ENCODE results near the gene UTP25. TPM values are rescaled to one million over a fixed set of nuclear protein-coding genes. Genes with fewer than 3 reads are reported as not detected.
A peak's percentile ranks its signal among the peaks of the same experiment; 100 is the strongest.

UTP25 gene
- total RNA-seq, 3 donors from 2014 or later (not counting 1 experiment from before 2014, with no cell fraction given): 6.0 to 8.9 (median 8.3) TPM

DNA sequence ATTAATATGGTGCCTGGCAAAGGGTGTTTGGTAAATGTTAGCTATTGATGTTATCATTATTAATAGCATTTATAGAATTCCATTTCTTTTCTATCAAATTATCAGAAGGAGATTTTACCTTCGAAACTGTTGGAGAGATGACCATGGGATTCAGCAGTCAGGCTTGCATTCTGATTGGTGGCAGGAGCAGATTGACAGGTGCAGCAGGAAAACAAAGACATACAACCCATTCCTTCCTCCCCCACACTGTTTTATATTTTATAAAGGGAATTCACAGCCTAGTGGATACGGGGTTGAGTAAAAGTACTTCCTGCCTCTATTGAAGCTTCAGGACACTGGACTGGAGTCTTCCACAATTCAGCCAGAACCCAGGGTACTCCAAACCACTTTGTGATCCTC lies 55.2 kb downstream of the UTP25 start:
- H3K4me1 Mint-ChIP-seq: no peaks in the 10 kb centered on the region
- peaks cover 13 to 51% of the 10 kb centered on the region in 2 donors for H3K27me3 Mint-ChIP-seq (ENCODE audit: low read depth in 2 of 2)
- intact Hi-C loops (cut with micrococcal nuclease): no loop called here
- H3K4me3 Mint-ChIP-seq: no peak overlapping the region
- no peak for DNase-seq
- no peaks in the 10 kb centered on the region for H3K36me3 ChIP-seq (ENCODE audit: control insufficient read depth, insufficient read depth, low read length)
- H3K4me3 ChIP-seq (ENCODE audit: low read length): no peak overlapping the region
- WGBS (ENCODE audit: insufficient coverage): 43% methylated on average over 1 of the region's 2 CpGs
- H3K4me1 ChIP-seq (ENCODE audit: control insufficient read depth, insufficient read depth, low read length): no peaks in the 10 kb centered on the region
- no peaks in the 10 kb centered on the region for H3K9me3 Mint-ChIP-seq
- H3K27me3 ChIP-seq (ENCODE audit: control insufficient read depth, insufficient read depth, low read length): no peaks in the 10 kb centered on the region
- no peaks in the 10 kb centered on the region for H3K9me3 ChIP-seq (ENCODE audit: control insufficient read depth, insufficient read depth, low read length)
- TF ChIP-seq, protein P1, sequence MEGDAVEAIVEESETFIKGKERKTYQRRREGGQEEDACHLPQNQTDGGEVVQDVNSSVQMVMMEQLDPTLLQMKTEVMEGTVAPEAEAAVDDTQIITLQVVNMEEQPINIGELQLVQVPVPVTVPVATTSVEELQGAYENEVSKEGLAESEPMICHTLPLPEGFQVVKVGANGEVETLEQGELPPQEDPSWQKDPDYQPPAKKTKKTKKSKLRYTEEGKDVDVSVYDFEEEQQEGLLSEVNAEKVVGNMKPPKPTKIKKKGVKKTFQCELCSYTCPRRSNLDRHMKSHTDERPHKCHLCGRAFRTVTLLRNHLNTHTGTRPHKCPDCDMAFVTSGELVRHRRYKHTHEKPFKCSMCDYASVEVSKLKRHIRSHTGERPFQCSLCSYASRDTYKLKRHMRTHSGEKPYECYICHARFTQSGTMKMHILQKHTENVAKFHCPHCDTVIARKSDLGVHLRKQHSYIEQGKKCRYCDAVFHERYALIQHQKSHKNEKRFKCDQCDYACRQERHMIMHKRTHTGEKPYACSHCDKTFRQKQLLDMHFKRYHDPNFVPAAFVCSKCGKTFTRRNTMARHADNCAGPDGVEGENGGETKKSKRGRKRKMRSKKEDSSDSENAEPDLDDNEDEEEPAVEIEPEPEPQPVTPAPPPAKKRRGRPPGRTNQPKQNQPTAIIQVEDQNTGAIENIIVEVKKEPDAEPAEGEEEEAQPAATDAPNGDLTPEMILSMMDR (IDR thresholded peaks at IDR 0.05): no peak
- no peak overlapping the region for H3K27ac Mint-ChIP-seq
- H3K27ac ChIP-seq (ENCODE audit: low read length): no peak overlapping the region
- no peak for ATAC-seq
- no peaks in the 10 kb centered on the region for H3K36me3 Mint-ChIP-seq

DNA sequence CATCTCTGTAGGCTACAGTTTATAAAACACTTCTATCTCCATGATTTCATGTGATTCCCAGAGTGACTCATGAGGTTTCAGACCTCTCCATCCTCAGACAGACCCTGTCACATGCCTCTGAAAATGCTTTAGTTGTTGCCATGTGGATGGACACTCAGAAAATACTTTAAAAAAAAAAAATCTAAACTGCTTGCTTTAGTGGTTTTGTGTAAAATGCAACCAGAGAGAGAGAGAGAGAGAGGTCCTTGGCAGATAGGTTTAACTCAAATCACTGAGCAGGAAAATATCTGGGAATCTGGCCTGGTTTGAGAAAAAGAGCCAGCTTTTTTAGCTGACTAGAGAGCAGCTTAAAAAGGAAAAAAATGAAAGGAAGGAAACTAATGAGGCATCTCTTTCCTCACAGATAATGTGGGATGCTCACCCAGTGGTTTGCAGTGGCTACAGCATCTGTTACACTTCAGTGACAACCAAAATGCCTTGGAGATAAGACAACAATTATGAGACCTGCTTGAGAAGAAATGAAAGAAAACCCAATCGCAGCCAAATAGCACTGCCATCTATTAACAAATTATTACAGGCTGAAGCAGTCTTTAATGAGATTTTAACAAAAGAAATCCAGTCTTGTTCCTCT lies 55.7 kb downstream of the UTP25 start:
- H3K9me3 Mint-ChIP-seq: no peaks in the 10 kb centered on the region
- Histone ChIP-seq H3K4me1 (ENCODE audit: control insufficient read depth, insufficient read depth, low read length) (no peaks in the 10 kb centered on the region), H3K4me3 (ENCODE audit: low read length) (no peak overlapping the region), H3K9me3 (ENCODE audit: control insufficient read depth, insufficient read depth, low read length) (no peaks in the 10 kb centered on the region), H3K27ac (ENCODE audit: low read length) (no peak overlapping the region), H3K27me3 (ENCODE audit: control insufficient read depth, insufficient read depth, low read length) (no peaks in the 10 kb centered on the region), H3K36me3 (ENCODE audit: control insufficient read depth, insufficient read depth, low read length) (no peaks in the 10 kb centered on the region)
- ATAC-seq (no peak), DNase-seq (no peak)
- H3K4me3 Mint-ChIP-seq: no peak overlapping the region
- TF ChIP-seq, protein P1 (IDR thresholded peaks at IDR 0.05): no peak
- H3K27me3 Mint-ChIP-seq (ENCODE audit: low read depth in 2 of 2): peaks cover 13 to 56% of the 10 kb centered on the region in 2 donors
- H3K36me3 Mint-ChIP-seq: no peaks in the 10 kb centered on the region
- H3K4me1 Mint-ChIP-seq: no peaks in the 10 kb centered on the region
- intact Hi-C loops (cut with micrococcal nuclease): no loop called here
- WGBS (ENCODE audit: insufficient coverage): 63% methylated on average over 1 of the region's 1 CpG
- H3K27ac Mint-ChIP-seq: no peak overlapping the region

DNA sequence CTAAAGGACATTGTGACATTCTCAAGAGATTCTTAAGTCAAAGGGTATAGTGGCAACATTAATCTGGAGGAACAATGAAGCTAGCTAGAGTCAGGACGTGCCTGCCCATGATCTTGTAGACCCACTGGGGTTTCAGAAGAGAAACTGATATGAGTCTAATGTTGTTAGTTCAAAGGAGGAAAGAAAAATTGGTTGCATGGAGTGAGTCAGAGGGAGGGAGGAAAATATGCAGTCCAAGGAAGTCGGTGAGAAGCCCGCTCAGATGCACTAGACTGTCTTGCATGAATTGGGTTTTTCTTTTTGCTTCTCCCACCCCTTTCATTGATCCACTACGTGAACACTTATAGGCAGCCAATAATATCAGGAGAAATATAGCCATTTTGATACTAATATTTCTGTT lies 56.5 kb downstream of the UTP25 start:
- WGBS (ENCODE audit: insufficient coverage): 84% methylated on average over 3 of the region's 4 CpGs
- no peaks in the 10 kb centered on the region for H3K4me1 ChIP-seq (ENCODE audit: control insufficient read depth, insufficient read depth, low read length)
- TF ChIP-seq, protein P1 (IDR thresholded peaks at IDR 0.05): no peak
- Mint-ChIP-seq H3K4me3 (no peak overlapping the region), H3K27ac (no peak overlapping the region), H3K36me3 (no peaks in the 10 kb centered on the region), H3K9me3 (no peaks in the 10 kb centered on the region), H3K4me1 (no peaks in the 10 kb centered on the region), H3K27me3 (ENCODE audit: low read depth in 2 of 2) (peaks cover 13 to 56% of the 10 kb centered on the region in 2 donors)
- no peak overlapping the region for H3K27ac ChIP-seq (ENCODE audit: low read length)
- intact Hi-C loops (cut with micrococcal nuclease): no loop called here
- H3K9me3 ChIP-seq (ENCODE audit: control insufficient read depth, insufficient read depth, low read length): no peaks in the 10 kb centered on the region
- no peak overlapping the region for H3K4me3 ChIP-seq (ENCODE audit: low read length)
- ATAC-seq: no peak
- H3K27me3 ChIP-seq (ENCODE audit: control insufficient read depth, insufficient read depth, low read length): no peaks in the 10 kb centered on the region
- no peak for DNase-seq
- H3K36me3 ChIP-seq (ENCODE audit: control insufficient read depth, insufficient read depth, low read length): no peaks in the 10 kb centered on the region

DNA sequence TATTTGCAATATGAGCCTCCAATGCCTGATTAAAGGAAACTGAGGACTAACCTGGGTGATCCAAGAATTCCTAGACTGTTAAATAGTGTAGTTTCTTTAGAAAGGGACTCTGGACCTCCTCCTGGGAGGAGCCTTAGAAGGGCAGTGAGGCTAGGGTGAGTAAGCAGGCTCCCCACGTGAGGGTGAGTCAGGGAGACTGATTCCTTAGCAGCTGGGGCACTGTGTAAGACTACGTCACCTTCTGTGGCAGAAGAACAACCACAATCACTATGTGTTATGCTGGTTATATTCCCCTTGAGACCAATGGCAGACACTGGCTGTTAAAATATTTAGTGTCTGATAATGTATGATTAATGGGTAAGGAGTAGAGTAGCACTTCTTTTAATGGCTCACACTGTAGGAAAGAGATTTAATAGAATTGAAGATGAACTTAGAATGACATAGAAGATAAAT lies 56.9 kb downstream of the UTP25 start:
- Mint-ChIP-seq H3K27me3 (ENCODE audit: low read depth in 2 of 2) (peaks cover 13 to 56% of the 10 kb centered on the region in 2 donors), H3K27ac (no peak overlapping the region)
- ATAC-seq: peak; percentile 43 to 49 (median 49)

More for the DNA sequence above, 56.9 kb downstream of the UTP25 start:
- WGBS (ENCODE audit: insufficient coverage): 19% methylated on average over 2 of the region's 2 CpGs
- intact Hi-C loops (cut with micrococcal nuclease): no loop called here
- H3K27me3 ChIP-seq (ENCODE audit: control insufficient read depth, insufficient read depth, low read length): no peaks in the 10 kb centered on the region
- no peak for DNase-seq
- no peak overlapping the region for H3K27ac ChIP-seq (ENCODE audit: low read length)
- H3K9me3 ChIP-seq (ENCODE audit: control insufficient read depth, insufficient read depth, low read length): no peaks in the 10 kb centered on the region
- no peak overlapping the region for H3K4me3 ChIP-seq (ENCODE audit: low read length)
- Mint-ChIP-seq H3K36me3 (no peaks in the 10 kb centered on the region), H3K4me3 (no peak overlapping the region), H3K4me1 (no peaks in the 10 kb centered on the region), H3K9me3 (no peaks in the 10 kb centered on the region)
- no peaks in the 10 kb centered on the region for H3K4me1 ChIP-seq (ENCODE audit: control insufficient read depth, insufficient read depth, low read length)
- H3K36me3 ChIP-seq (ENCODE audit: control insufficient read depth, insufficient read depth, low read length): no peaks in the 10 kb centered on the region
- TF ChIP-seq, protein P1 (IDR thresholded peaks at IDR 0.05): no peak

Data from natural killer cell (primary cell).